HCT116 (cell line): ENCODE data around the gene KRT85. TPM values are rescaled to one million over a fixed set of nuclear protein-coding genes. Genes with fewer than 3 reads are reported as not detected.

ENCODE experiments used
- ATAC-seq: fragments of 200-7000 bp; cut with Tn5 transposase; 2 replicates; pipeline ENCODE4 v1.9.1; 2020; ENCODE audit warnings: mild to moderate bottlenecking, moderate library complexity
- BruUV-seq: library from RNA; stranded (reverse); fragments of 400-500 nt; replicated peaks from 2 replicates; lab custom pipeline; 2021; lab: Mats Ljungman, UMichigan
- CTCF ChIA-PET: fragments of 300-600 bp; sonication (Branson Sonifier 250); formaldehyde crosslinking; loops from one replicate; lab custom pipeline; 2021; ENCODE audit warnings: antibody characterized with exemption; lab: Charles Lee
- POLR2A ChIA-PET: fragments of 300-600, 350-600 bp; sonication (Branson Sonifier 250); formaldehyde crosslinking; loops from one replicate; lab custom pipeline; 2021; ENCODE audit warnings: antibody characterized with exemption; lab: Charles Lee
- RAD21 ChIA-PET, 2 experiments: fragments of 300-600 bp; sonication (Branson Sonifier 250); formaldehyde crosslinking; loops; one replicate each; lab custom pipeline; 2023; ENCODE audit warnings: low total read pairs in 2 of 2; ENCODE audit not compliant: uncharacterized antibody in 2 of 2, unreplicated experiment in 2 of 2, low non-redundant PET in 1 of 2; lab: Charles Lee
- DNase-seq: peaks from one replicate; pipeline ENCODE4 v3.0.0-alpha.2; 2010; ENCODE audit warnings: low read depth, low spot score
- H2AFZ ChIP-seq: fragments of 200-600 bp; shearing (Covaris generic), sonication (generic); 2 replicates; pipeline ENCODE4 v1.6.1; 2017; ENCODE audit warnings: low read depth, mixed run types, mixed read lengths, antibody characterized with exemption, low read length; ENCODE audit not compliant: poor library complexity, severe bottlenecking
- H3K27ac ChIP-seq: 2 replicates; pipeline ENCODE4 v1.5.1; 2012; ENCODE audit warnings: low read depth, low read length
- H3K27me3 ChIP-seq: fragments of 200-600 bp; sonication (generic); 2 replicates; pipeline ENCODE4 v1.6.1; 2016; ENCODE audit warnings: mixed run types, low read length, mixed read lengths; ENCODE audit not compliant: insufficient read depth
- H3K36me3 ChIP-seq, 2 experiments: fragments of 200-500 bp in 1 of 2; fragments of 200-600 bp in 1 of 2; sonication (Bioruptor generic) in 1 of 2; sonication (generic) in 1 of 2; 2 replicates each; pipeline versions ENCODE4 v1.5.1 to v1.6.1; 2014 to 2016; ENCODE audit warnings: low read length in 2 of 2, inconsistent platforms in 1 of 2, mixed read lengths in 1 of 2, mixed run types in 1 of 2; ENCODE audit not compliant: insufficient read depth in 2 of 2, control insufficient read depth in 1 of 2
- H3K4me1 ChIP-seq, 2 experiments: fragments of 200-600 bp in 1 of 2; sonication (generic) in 1 of 2; 2 replicates each; pipeline versions ENCODE4 v1.5.1 to v1.6.1; 2012 to 2017; ENCODE audit warnings: low read length in 2 of 2, inconsistent platforms in 1 of 2, mild to moderate bottlenecking in 1 of 2, mixed read lengths in 1 of 2, mixed run types in 1 of 2, moderate library complexity in 1 of 2; ENCODE audit not compliant: insufficient read depth in 2 of 2, control insufficient read depth in 1 of 2
- H3K4me2 ChIP-seq: fragments of 200-600 bp; sonication (generic); 2 replicates; pipeline ENCODE4 v1.6.1; 2017; ENCODE audit warnings: mixed run types, low read length, mixed read lengths
- H3K4me3 ChIP-seq, 2 experiments: fragments of 200-600 bp in 1 of 2; sonication (generic) in 1 of 2; replicated peaks in 1 of 2; 2 replicates each; pipeline ENCODE4 v1.5.1; 2011 to 2016; ENCODE audit warnings: low read length in 2 of 2, control low read depth in 1 of 2, low read depth in 1 of 2, mild to moderate bottlenecking in 1 of 2, mixed read lengths in 1 of 2, mixed run types in 1 of 2
- H3K79me2 ChIP-seq: fragments of 200-600 bp; sonication (generic); 2 replicates; pipeline ENCODE4 v1.6.1; 2017; ENCODE audit warnings: mild to moderate bottlenecking, mixed run types, low read length, moderate library complexity, mixed read lengths; ENCODE audit not compliant: insufficient read depth
- H3K9ac ChIP-seq: fragments of 200-600 bp; sonication (generic); 2 replicates; pipeline ENCODE4 v1.6.1; 2016; ENCODE audit warnings: low read length, mixed read lengths
- H3K9me2 ChIP-seq: fragments of 200-600 bp; sonication (generic), shearing (Covaris generic); 2 replicates; pipeline ENCODE4 v1.6.1; 2017; ENCODE audit warnings: mixed run types, mild to moderate bottlenecking, moderate library complexity; ENCODE audit not compliant: insufficient read depth
- H3K9me3 ChIP-seq, 2 experiments: fragments of 200-500 bp in 1 of 2; fragments of 200-600 bp in 1 of 2; sonication (Bioruptor generic) in 1 of 2; sonication (generic) in 1 of 2; 2 replicates each; pipeline ENCODE4 v1.6.1; 2014 to 2017; ENCODE audit warnings: low read length in 2 of 2, mixed read lengths in 2 of 2, inconsistent platforms in 1 of 2, low read depth in 1 of 2, mild to moderate bottlenecking in 1 of 2, mixed run types in 1 of 2, moderate library complexity in 1 of 2; ENCODE audit not compliant: control insufficient read depth in 1 of 2, insufficient read depth in 1 of 2
- H4K20me1 ChIP-seq: fragments of 200-600 bp; sonication (generic), shearing (Covaris generic); 2 replicates; pipeline ENCODE4 v1.6.1; 2017; ENCODE audit warnings: mixed run types, mild to moderate bottlenecking, moderate library complexity; ENCODE audit not compliant: insufficient read depth
- EGR1 ChIP-seq: IDR thresholded peaks from 2 replicates; pipeline ENCODE4 v1.6.1; 2012; ENCODE audit warnings: low read depth
- FOSL1 ChIP-seq: IDR thresholded peaks from 2 replicates; pipeline ENCODE4 v1.6.1; 2012; ENCODE audit warnings: low read depth
- POLR2A ChIP-seq: IDR thresholded peaks from 2 replicates; pipeline ENCODE4 v1.7.0; 2011; ENCODE audit warnings: borderline replicate concordance; ENCODE audit not compliant: insufficient read depth, insufficient read length; ENCODE audit errors: extremely low read depth
- REST ChIP-seq: IDR thresholded peaks from 2 replicates; pipeline ENCODE4 v1.6.1; 2012; ENCODE audit warnings: low read depth
- SRF ChIP-seq: IDR thresholded peaks from 2 replicates; pipeline ENCODE4 v1.6.1; 2012; ENCODE audit warnings: low read depth
- YY1 ChIP-seq: IDR thresholded peaks from 2 replicates; pipeline ENCODE4 v1.6.1; 2011; ENCODE audit warnings: low read length, low read depth, moderate library complexity, mild to moderate bottlenecking; ENCODE audit not compliant: insufficient replicate concordance; ENCODE audit errors: extremely low read depth
- ZBTB33 ChIP-seq: IDR thresholded peaks from 2 replicates; pipeline ENCODE4 v1.6.1; 2011; ENCODE audit warnings: mild to moderate bottlenecking, low read length, moderate library complexity; ENCODE audit not compliant: insufficient replicate concordance; ENCODE audit errors: extremely low read depth
- ZFX ChIP-seq: fragments of 450-650 bp; IDR thresholded peaks from 2 replicates; pipeline ENCODE4 v1.6.1; 2017
- intact Hi-C: fragments of 100-400 bp; cut with micrococcal nuclease; formaldehyde crosslinking; loops from 2 replicates; pipeline ENCODE4 v1.10.0; 2022
- total RNA-seq: library from RNA; stranded (reverse); gene quantifications from one replicate; pipeline ENCODE4 v1.2.1, GENCODE V29; 2021; ENCODE audit not compliant: unreplicated experiment
- TF ChIP-seq, protein P1 (sequence below): IDR thresholded peaks from 2 replicates; pipeline ENCODE4 v1.6.1; 2012

Gene KRT85
- total RNA-seq, 1 experiment from 2014 or later, result not detected

- Histone ChIP-seq H3K4me3 (no peak overlapping the region), H3K27me3 (no peaks in the 10 kb centered on the region), H3K9me2 (no peaks in the 10 kb centered on the region), H3K27ac (no peak overlapping the region), H3K36me3 (no peaks in the 10 kb centered on the region), H3K4me2 (no peak overlapping the region), H3K79me2 (no peaks in the 10 kb centered on the region), H3K9ac (no peak overlapping the region), H2AFZ (peak overlapping the region; percentile 13), H4K20me1 (no peaks in the 10 kb centered on the region), H3K9me3 (no peaks in the 10 kb centered on the region), H3K4me1 (peaks cover 0 to 13% of the 10 kb centered on the region in 2 experiments; a peak in 2 of 4 replicates)
- TF ChIP-seq EGR1, result no peak
- TF ChIP-seq POLR2A, result no peak
- TF ChIP-seq FOSL1, result peak; percentile 23; the same call in 1 of the 2 replicates
- no peak for TF ChIP-seq REST
- ChIA-PET CTCF (interaction anchor here (2.0 kb wide), 1 partner anchor 9 kb away, joined by 8 read pairs; no protein-coding TSS in a partner anchor), RAD21 (no interaction called here), POLR2A (interaction anchor here (1.0 kb wide), 1 partner anchor 58 kb away, joined by 3 read pairs; no protein-coding TSS in a partner anchor)
- BruUV-seq, result no TSS peak
- ATAC-seq (no peak), DNase-seq (no peak)
- intact Hi-C loops, result no loop called here
These were observed 30.2 kb downstream of the KRT85 start for GRCh38 chr12:52337054-52337453.

DNA sequence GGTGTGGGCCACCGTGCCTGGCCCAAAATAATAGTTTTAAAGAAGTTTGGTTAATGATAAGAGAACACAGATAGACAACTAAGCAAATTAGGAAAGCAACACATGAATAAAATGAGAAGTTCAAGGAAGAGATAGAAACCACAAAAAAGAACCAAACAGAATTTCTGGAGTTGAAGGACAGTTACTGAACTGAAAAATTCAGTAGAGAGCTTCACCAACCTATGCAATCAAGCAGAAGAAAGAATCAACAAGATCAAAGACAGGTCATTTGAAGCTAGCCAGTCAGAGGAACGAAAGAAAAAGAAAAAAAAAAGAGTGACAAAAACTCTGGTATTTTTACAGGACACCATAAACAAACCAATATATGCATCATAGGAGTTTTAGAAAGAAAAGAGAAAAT lies 30.6 kb downstream of the KRT85 start:
- BruUV-seq, result no TSS peak
- CTCF ChIA-PET, result interaction anchor here (2.0 kb wide), 1 partner anchor 9 kb away, joined by 8 read pairs; no protein-coding TSS in a partner anchor
- H3K27ac ChIP-seq, result no peak overlapping the region
- H3K9ac ChIP-seq, result no peak overlapping the region
- ATAC-seq (no peak), DNase-seq (no peak)
- H3K9me3 ChIP-seq, result no peaks in the 10 kb centered on the region
- no peaks in the 10 kb centered on the region for H3K79me2 ChIP-seq
- no peaks in the 10 kb centered on the region for H4K20me1 ChIP-seq
- RAD21 ChIA-PET, result no interaction called here
- H3K27me3 ChIP-seq, result no peaks in the 10 kb centered on the region
- peaks cover 0 to 13% of the 10 kb centered on the region in 2 experiments; a peak in 2 of 4 replicates for H3K4me1 ChIP-seq
- intact Hi-C loops, result no loop called here
- no peaks in the 10 kb centered on the region for H3K36me3 ChIP-seq
- no peak overlapping the region for H3K4me2 ChIP-seq
- H3K4me3 ChIP-seq, result no peak overlapping the region
- POLR2A ChIA-PET, result no interaction called here
- no peaks in the 10 kb centered on the region for H3K9me2 ChIP-seq
- peak overlapping the region; percentile 13 for H2AFZ ChIP-seq
- TF ChIP-seq FOSL1 (no peak), YY1 (no peak), ZFX (no peak), ZBTB33 (no peak), SRF (no peak), REST (no peak), EGR1 (no peak)
- TF ChIP-seq, protein P1, sequence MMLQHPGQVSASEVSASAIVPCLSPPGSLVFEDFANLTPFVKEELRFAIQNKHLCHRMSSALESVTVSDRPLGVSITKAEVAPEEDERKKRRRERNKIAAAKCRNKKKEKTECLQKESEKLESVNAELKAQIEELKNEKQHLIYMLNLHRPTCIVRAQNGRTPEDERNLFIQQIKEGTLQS, result no peak
